ENCODE data around the gene DNAJB6. TPM values are rescaled to one million over a fixed set of nuclear protein-coding genes. Genes with fewer than 3 reads are reported as not detected.

The DNAJB6 gene
- total and polyA plus RNA-seq, 2 donors (not counting 3 experiments of a cell fraction or from before 2014, with no cell fraction given): 69.6 to 135 TPM

DNA sequence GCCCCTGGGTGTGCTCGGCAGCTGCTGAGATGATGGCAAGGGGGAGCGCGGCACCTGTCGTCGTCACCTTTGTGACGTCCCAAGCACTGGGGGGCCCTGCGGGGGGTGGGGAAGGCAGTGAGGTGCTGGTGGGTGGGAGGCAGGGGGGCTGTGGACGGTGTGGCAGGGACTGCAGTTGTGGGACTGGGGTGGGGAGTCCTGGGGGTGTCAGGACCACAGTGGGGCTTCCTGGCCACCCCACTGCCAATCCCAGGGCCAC is 82.2 kb downstream of the DNAJB6 start:
- Histone ChIP-seq H3K9me3 (replicated peaks; ENCODE audit: control insufficient read depth, insufficient read depth, low read length) (no peaks in the 10 kb centered on the region), H3K27me3 (ENCODE audit: control insufficient read depth in 2 of 2, insufficient read depth in 2 of 2, low read length in 2 of 2) (no peaks in the 10 kb centered on the region), H4K20me1 (replicated peaks; ENCODE audit: control insufficient read depth, extremely low read depth, insufficient read depth, low read length) (no peaks in the 10 kb centered on the region), H3K27ac (ENCODE audit: insufficient read depth, low read depth, low read length) (no peak overlapping the region), H3K4me1 (ENCODE audit: control insufficient read depth, extremely low read depth, insufficient read depth, low read length) (peaks cover 17% of the 10 kb centered on the region), H3K4me2 (ENCODE audit: insufficient read depth, low read length) (no peak overlapping the region), H3K9me1 (replicated peaks; ENCODE audit: control insufficient read depth, extremely low read depth, insufficient read depth, low read length) (no peaks in the 10 kb centered on the region), H3K9ac (replicated peaks; ENCODE audit: extremely low read depth, insufficient read depth, low read length) (no peak overlapping the region), H3K36me3 (ENCODE audit: control insufficient read depth in 2 of 2, extremely low read depth in 1 of 2, insufficient read depth in 2 of 2, low read length in 2 of 2) (peaks cover 3 to 22% of the 10 kb centered on the region in 2 experiments), H3K79me2 (ENCODE audit: control insufficient read depth, insufficient read depth, low read length) (no peaks in the 10 kb centered on the region), H2AFZ (ENCODE audit: low read depth, low read length) (no peak overlapping the region), H3K4me3 (replicated peaks in 1 of 3; ENCODE audit: insufficient read depth in 1 of 3, low read depth in 1 of 3, low read length in 3 of 3) (no peak overlapping the region)
- FAIRE-seq (no peak), DNase-seq (ENCODE audit: low read depth, low spot score) (no peak)
- intact Hi-C loops (cut with micrococcal nuclease): no loop called here
- ChIA-PET POLR2A (interaction anchor here (0.6 kb wide), 1 partner anchor 1205 kb away, joined by 4 read pairs; no protein-coding TSS in a partner anchor), CTCF (no interaction called here)
- BruUV-seq (replicated peaks): no TSS peak
- no peak for TF ChIP-seq MYC (IDR thresholded peaks at IDR 0.05; ENCODE audit: low read depth, low read length)
- TF ChIP-seq MAX (IDR thresholded peaks at IDR 0.05; ENCODE audit: insufficient read depth, insufficient read length): no peak
- no peak for TF ChIP-seq POLR2AphosphoS5 (IDR thresholded peaks at IDR 0.05; ENCODE audit: insufficient read depth, low read depth, low read length)
- TF ChIP-seq, protein P1, sequence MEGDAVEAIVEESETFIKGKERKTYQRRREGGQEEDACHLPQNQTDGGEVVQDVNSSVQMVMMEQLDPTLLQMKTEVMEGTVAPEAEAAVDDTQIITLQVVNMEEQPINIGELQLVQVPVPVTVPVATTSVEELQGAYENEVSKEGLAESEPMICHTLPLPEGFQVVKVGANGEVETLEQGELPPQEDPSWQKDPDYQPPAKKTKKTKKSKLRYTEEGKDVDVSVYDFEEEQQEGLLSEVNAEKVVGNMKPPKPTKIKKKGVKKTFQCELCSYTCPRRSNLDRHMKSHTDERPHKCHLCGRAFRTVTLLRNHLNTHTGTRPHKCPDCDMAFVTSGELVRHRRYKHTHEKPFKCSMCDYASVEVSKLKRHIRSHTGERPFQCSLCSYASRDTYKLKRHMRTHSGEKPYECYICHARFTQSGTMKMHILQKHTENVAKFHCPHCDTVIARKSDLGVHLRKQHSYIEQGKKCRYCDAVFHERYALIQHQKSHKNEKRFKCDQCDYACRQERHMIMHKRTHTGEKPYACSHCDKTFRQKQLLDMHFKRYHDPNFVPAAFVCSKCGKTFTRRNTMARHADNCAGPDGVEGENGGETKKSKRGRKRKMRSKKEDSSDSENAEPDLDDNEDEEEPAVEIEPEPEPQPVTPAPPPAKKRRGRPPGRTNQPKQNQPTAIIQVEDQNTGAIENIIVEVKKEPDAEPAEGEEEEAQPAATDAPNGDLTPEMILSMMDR (IDR thresholded peaks at IDR 0.05; ENCODE audit: extremely low read depth in 1 of 2, insufficient read depth in 1 of 2, low read depth in 1 of 2, low read length in 2 of 2): no peak
- TF ChIP-seq JUN (IDR thresholded peaks at IDR 0.05; ENCODE audit: borderline replicate concordance, insufficient read depth, insufficient read length, low read depth): no peak
- no peak for TF ChIP-seq EZH2 (IDR thresholded peaks at IDR 0.05; ENCODE audit: borderline replicate concordance, low read depth, low read length, severe bottlenecking)
- TF ChIP-seq POLR2A (IDR thresholded peaks at IDR 0.05; ENCODE audit: low read depth, low read length): no peak
- TF ChIP-seq GATA2 (IDR thresholded peaks at IDR 0.05; ENCODE audit: insufficient read depth, insufficient read length, low read depth, low read length): no peak
- TF ChIP-seq FOS (IDR thresholded peaks at IDR 0.05; ENCODE audit: borderline replicate concordance, insufficient read depth, low read length): no peak
- dilution Hi-C loops (cut with MboI; ENCODE audit: extremely low pct_ligation_motif_present, low sequenced_read_pairs): no loop called here
